RWPE1 (cell line): ENCODE measurements around the gene LIN28A.

ENCODE experiments used
- CTCF ChIA-PET: fragments of 350-600 bp; sonication (Branson Sonifier 250); formaldehyde crosslinking; extraction: SDS; loops from one replicate; lab custom pipeline; 2021; lab: Yijun Ruan, JAX
- POLR2A ChIA-PET: fragments of 400-600 bp; formaldehyde crosslinking; extraction: SDS; loops from one replicate; lab custom pipeline; 2020; ENCODE audit warnings: antibody characterized with exemption; ENCODE audit not compliant: low non-redundant PET; lab: Yijun Ruan, JAX
- DNase-seq: peaks from one replicate; pipeline ENCODE4 v3.0.0; 2012; ENCODE audit warnings: low spot score
- H3K27ac ChIP-seq: fragments of 450-650 bp; 2 replicates; pipeline ENCODE4 v1.5.1; 2017
- TF ChIP-seq, protein P1 (sequence below): fragments of 450-650 bp; conservative IDR thresholded peaks from 2 replicates; pipeline ENCODE4 v1.5.1; 2017; ENCODE audit warnings: low read depth, mild to moderate bottlenecking

Gene LIN28A

DNA sequence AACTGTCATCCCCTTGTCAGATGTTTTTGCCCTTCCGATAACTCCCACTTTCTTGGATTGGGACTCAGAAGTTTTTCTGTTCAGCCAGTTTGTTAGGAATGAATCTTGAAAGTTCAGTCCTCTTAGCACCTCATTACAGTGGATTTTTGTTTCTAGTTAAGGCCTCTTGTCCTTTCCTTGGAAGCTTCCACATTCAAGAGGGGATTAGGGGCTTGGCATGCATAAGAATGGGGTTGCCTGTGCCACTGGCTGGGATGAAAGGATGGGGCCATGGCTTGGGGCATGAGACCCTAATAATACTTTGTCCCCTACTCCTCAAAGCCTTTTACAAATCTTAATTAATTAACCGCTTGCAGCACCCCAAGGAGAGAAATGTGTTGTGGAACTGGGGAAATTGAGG, 19.1 kb downstream of the LIN28A start:
- TF ChIP-seq, protein P1, sequence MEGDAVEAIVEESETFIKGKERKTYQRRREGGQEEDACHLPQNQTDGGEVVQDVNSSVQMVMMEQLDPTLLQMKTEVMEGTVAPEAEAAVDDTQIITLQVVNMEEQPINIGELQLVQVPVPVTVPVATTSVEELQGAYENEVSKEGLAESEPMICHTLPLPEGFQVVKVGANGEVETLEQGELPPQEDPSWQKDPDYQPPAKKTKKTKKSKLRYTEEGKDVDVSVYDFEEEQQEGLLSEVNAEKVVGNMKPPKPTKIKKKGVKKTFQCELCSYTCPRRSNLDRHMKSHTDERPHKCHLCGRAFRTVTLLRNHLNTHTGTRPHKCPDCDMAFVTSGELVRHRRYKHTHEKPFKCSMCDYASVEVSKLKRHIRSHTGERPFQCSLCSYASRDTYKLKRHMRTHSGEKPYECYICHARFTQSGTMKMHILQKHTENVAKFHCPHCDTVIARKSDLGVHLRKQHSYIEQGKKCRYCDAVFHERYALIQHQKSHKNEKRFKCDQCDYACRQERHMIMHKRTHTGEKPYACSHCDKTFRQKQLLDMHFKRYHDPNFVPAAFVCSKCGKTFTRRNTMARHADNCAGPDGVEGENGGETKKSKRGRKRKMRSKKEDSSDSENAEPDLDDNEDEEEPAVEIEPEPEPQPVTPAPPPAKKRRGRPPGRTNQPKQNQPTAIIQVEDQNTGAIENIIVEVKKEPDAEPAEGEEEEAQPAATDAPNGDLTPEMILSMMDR, result no peak
- ChIA-PET CTCF (interaction anchor here (1.0 to 1.2 kb wide), 2 partner anchors 12 to 131 kb away, joined by 3 to 5 read pairs; no protein-coding TSS in a partner anchor), POLR2A (no interaction called here)
- no peak overlapping the region for H3K27ac ChIP-seq
- no peak for DNase-seq

DNA sequence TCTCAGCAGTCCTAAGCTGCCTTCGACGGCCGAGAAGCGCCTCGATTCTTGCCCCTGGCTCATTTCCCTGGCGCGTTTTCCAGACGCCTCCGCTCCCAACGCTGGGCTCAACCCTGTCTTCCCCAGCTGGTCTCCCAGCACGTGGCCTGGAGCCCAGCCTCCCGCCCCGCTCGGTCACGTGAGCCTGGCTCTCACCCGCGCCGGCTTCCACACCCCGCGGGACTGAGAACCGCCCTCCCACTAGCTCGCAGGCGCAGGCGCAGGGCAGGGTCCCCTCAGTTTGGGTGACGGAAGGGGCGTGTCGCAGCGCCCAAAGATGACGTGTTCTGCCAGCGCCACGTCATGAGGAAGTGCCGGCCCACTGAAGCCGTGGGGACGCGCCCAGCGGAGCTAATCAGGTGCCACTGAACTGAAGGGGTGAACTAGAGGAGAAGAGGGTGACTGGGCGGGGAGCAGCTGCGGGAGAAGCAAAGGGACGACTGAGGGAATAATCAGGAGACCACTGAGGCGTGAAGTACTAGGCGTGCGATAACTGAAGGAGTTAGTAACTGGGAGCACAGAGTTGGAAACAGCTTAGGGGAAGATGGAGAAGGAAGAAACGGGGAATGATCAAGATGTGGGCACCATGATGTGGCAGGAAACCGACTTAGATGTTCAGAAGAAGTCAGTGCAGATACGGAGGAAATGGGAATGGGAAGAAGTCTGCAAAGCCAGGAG, 21.5 kb downstream of the LIN28A start, which contains the start of gene DHDDS:
Gene DHDDS, plus strand, starts transcription at position 343 of the 717 bp plus-strand sequence. CDS start 625 bp downstream, outside the sequence.
- TF ChIP-seq, protein P1, result no peak
- peak within 1 kb of the TSS; percentile 78 for H3K27ac ChIP-seq
- ChIA-PET POLR2A (interaction anchor here (0.5 to 0.8 kb wide), 3 partner anchors 345 to 540 kb away, joined by 3 to 4 read pairs (median 3); no protein-coding TSS in a partner anchor), CTCF (interaction anchor here (0.9 to 1.3 kb wide), 2 partner anchors 15 to 39 kb away, joined by 3 to 10 read pairs; no protein-coding TSS in a partner anchor)
- DNase-seq, result peak; percentile 99

DNA sequence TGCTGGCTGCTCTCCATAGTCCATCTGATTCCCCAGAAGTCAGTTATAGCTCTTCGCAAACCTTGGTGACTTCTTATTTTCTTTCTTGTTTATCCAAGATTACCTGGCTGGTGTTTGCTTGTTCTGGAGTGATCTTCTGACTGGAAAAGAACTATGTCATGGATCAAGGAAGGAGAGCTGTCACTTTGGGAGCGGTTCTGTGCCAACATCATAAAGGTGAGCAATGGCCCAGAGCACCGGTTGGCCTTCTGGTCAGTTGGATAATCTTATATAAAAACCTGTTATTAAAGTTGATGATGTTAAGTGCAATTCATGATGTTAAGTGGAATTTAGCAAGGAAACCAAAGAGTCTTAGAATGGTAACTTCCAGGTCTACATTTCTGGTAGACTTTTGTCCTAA, 22.2 kb downstream of the LIN28A start:
- DNase-seq, result no peak
- H3K27ac ChIP-seq, result no peak overlapping the region
- CTCF ChIA-PET, result interaction anchor here (0.6 to 1.3 kb wide), 4 partner anchors 16 to 116 kb away, joined by 3 to 10 read pairs (median 4); no protein-coding TSS in a partner anchor
- TF ChIP-seq, protein P1, result no peak
- POLR2A ChIA-PET, result no interaction called here

- H3K27ac ChIP-seq, result no peak overlapping the region
- no peak for DNase-seq
- ChIA-PET CTCF (interaction anchor here (0.8 kb wide), 1 partner anchor 289 kb away, joined by 4 read pairs; no protein-coding TSS in a partner anchor), POLR2A (no interaction called here)
- TF ChIP-seq, protein P1, result no peak
Measured at GRCh38 chr1:26434161-26434752, 23.6 kb downstream of the LIN28A start.

- no peak overlapping the region for H3K27ac ChIP-seq
- DNase-seq, result no peak
- POLR2A ChIA-PET, result no interaction called here
- CTCF ChIA-PET, result no interaction called here
- TF ChIP-seq, protein P1, result no peak
Measured at GRCh38 chr1:26438041-26438440, 27.4 kb downstream of the LIN28A start.

DNA sequence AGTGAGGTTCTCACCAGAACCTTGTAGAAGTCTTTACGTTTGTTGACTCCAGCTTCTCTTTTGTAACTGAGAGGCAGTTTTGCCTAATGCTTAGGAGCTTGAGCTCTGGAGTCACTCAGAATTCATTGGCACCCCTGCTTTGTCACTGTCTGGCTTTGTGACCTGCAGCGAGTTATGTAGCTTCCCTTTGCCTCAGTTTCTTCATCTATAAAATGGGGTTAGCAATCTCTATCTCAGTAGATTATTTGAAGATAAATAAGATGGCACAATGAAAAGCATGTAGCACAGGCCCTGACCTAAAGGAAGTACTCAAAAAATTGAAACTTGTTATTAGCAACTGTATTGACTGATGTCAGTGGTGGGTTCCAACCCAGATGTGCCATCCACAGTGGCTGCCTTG, 29.6 kb downstream of the LIN28A start:
- H3K27ac ChIP-seq, result no peak overlapping the region
- TF ChIP-seq, protein P1, result no peak
- no peak for DNase-seq
- ChIA-PET CTCF (interaction anchor here (0.7 to 1.0 kb wide), 2 partner anchors 23 to 111 kb away, joined by 3 to 5 read pairs; no protein-coding TSS in a partner anchor), POLR2A (no interaction called here)
